A673 (cell line): Measurements from ENCODE around the gene SLC22A17. TPM values are rescaled to one million over a fixed set of nuclear protein-coding genes. Genes with fewer than 3 reads are reported as not detected.

Experiments used
- BruUV-seq: library from RNA; stranded (reverse); fragments of 400-500 nt; replicated peaks from 2 replicates; lab custom pipeline; 2021; lab: Mats Ljungman, UMichigan
- CTCF ChIA-PET: fragments of 300-600 bp; sonication (Branson Sonifier 250); formaldehyde crosslinking; loops from one replicate; lab custom pipeline; 2022; ENCODE audit warnings: antibody characterized with exemption; lab: Charles Lee
- POLR2A ChIA-PET: fragments of 300-600 bp; sonication (Branson Sonifier 250); formaldehyde crosslinking; loops from one replicate; lab custom pipeline; 2022; ENCODE audit warnings: antibody characterized with exemption; ENCODE audit not compliant: low non-redundant PET; lab: Charles Lee
- DNase-seq: peaks from one replicate; pipeline ENCODE4 v3.0.0-alpha.2; 2015; ENCODE audit warnings: low spot score
- H3K27ac ChIP-seq: fragments of 200-600 bp; sonication (generic); 2 replicates; pipeline ENCODE4 v1.5.1; 2016; ENCODE audit warnings: mixed run types, low read depth, mild to moderate bottlenecking, mixed read lengths, antibody characterized with exemption, low read length; ENCODE audit not compliant: poor library complexity, severe bottlenecking
- H3K27me3 ChIP-seq: fragments of 200-600 bp; sonication (generic); replicated peaks from 2 replicates; pipeline ENCODE4 v1.6.1; 2017; ENCODE audit warnings: mixed run types, low read depth, mild to moderate bottlenecking, mixed read lengths, antibody characterized with exemption, low read length; ENCODE audit not compliant: insufficient read depth, poor library complexity
- H3K36me3 ChIP-seq: fragments of 200-600 bp; sonication (generic); 2 replicates; pipeline ENCODE4 v1.6.1; 2016; ENCODE audit warnings: mixed run types, mild to moderate bottlenecking, mixed read lengths, antibody characterized with exemption, low read length; ENCODE audit not compliant: insufficient read depth, poor library complexity, severe bottlenecking
- H3K4me1 ChIP-seq: fragments of 200-600 bp; sonication (generic); 2 replicates; pipeline ENCODE4 v1.6.1; 2017; ENCODE audit warnings: mixed run types, mild to moderate bottlenecking, mixed read lengths, antibody characterized with exemption, low read length; ENCODE audit not compliant: insufficient read depth, poor library complexity, severe bottlenecking
- H3K4me3 ChIP-seq: fragments of 200-600 bp; sonication (generic); 2 replicates; pipeline ENCODE4 v1.5.1; 2016; ENCODE audit warnings: low read depth, mixed run types, mild to moderate bottlenecking, mixed read lengths, low read length; ENCODE audit not compliant: poor library complexity, severe bottlenecking
- H3K9me3 ChIP-seq: fragments of 200-600 bp; sonication (generic); 2 replicates; pipeline ENCODE4 v1.6.1; 2016; ENCODE audit warnings: mixed run types, low read depth, mild to moderate bottlenecking, mixed read lengths, antibody characterized with exemption, low read length; ENCODE audit not compliant: poor library complexity, severe bottlenecking
- EZH2 ChIP-seq: fragments of 200-600 bp; sonication (generic); IDR thresholded peaks from 2 replicates; pipeline ENCODE4 v1.6.1; 2017; ENCODE audit warnings: borderline replicate concordance, low read depth, mild to moderate bottlenecking, mixed read lengths, antibody characterized with exemption, low read length; ENCODE audit not compliant: poor library complexity, severe bottlenecking
- intact Hi-C: fragments of 100-400 bp; cut with micrococcal nuclease; formaldehyde crosslinking; loops from one replicate; pipeline ENCODE4 v1.10.0; 2022; ENCODE audit not compliant: unreplicated experiment
- total RNA-seq: library from RNA; stranded (reverse); gene quantifications from 2 replicates; pipeline ENCODE4 v1.2.3, GENCODE V29; 2021
- TF ChIP-seq, protein P1 (sequence below): fragments of 300-800, 200-600 bp; sonication (generic); conservative IDR thresholded peaks from 2 replicates; pipeline ENCODE4 v1.5.1; 2017; ENCODE audit warnings: low read depth, mild to moderate bottlenecking, antibody characterized with exemption, low read length, moderate library complexity, mixed read lengths

Gene SLC22A17
- total RNA-seq, 1 experiment from 2014 or later: 23.0 TPM

DNA sequence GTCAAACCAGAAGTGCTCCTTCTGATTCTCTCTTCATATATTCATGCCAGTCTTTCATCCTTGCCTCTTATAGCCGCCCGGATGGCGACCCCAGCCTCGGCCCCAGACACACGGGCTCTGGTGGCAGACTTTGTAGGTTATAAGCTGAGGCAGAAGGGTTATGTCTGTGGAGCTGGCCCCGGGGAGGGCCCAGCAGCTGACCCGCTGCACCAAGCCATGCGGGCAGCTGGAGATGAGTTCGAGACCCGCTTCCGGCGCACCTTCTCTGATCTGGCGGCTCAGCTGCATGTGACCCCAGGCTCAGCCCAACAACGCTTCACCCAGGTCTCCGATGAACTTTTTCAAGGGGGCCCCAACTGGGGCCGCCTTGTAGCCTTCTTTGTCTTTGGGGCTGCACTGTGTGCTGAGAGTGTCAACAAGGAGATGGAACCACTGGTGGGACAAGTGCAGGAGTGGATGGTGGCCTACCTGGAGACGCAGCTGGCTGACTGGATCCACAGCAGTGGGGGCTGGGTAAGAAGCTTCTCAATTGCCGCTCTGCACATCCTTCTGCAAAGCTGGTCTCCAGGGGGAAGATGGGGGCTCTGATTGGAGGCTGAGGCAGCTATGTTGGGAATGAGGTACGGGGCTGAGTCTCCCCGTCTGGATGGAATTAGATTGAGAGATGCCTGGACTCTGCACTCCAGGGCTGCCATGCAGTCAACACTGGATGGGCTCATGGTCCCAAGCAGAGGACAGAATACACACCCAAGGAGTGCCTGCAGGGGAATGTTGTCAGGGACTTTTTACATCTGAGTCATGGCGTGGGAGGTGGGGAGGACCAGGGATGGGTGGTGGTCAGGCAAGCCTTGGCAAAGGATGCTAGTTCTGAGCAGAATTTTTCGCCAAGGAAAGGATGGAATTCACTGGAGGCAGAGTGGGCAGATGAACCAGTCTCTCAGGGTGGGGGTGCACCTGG, 44.7 kb downstream of the SLC22A17 start:
- ChIA-PET CTCF (interaction anchor here (0.5 kb wide), 1 partner anchor 238 kb away, joined by 4 read pairs; no protein-coding TSS in a partner anchor), POLR2A (no interaction called here)
- peak overlapping the region; percentile 83 for H3K27ac ChIP-seq
- BruUV-seq: no TSS peak
- intact Hi-C loops: no loop called here
- peak overlapping the region; percentile 85 for H3K4me3 ChIP-seq
- TF ChIP-seq, protein P1, sequence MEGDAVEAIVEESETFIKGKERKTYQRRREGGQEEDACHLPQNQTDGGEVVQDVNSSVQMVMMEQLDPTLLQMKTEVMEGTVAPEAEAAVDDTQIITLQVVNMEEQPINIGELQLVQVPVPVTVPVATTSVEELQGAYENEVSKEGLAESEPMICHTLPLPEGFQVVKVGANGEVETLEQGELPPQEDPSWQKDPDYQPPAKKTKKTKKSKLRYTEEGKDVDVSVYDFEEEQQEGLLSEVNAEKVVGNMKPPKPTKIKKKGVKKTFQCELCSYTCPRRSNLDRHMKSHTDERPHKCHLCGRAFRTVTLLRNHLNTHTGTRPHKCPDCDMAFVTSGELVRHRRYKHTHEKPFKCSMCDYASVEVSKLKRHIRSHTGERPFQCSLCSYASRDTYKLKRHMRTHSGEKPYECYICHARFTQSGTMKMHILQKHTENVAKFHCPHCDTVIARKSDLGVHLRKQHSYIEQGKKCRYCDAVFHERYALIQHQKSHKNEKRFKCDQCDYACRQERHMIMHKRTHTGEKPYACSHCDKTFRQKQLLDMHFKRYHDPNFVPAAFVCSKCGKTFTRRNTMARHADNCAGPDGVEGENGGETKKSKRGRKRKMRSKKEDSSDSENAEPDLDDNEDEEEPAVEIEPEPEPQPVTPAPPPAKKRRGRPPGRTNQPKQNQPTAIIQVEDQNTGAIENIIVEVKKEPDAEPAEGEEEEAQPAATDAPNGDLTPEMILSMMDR: no peak
- no peak for TF ChIP-seq EZH2
- no peak for DNase-seq
- H3K27me3 ChIP-seq: no peaks in the 10 kb centered on the region
- H3K9me3 ChIP-seq: no peaks in the 10 kb centered on the region
- H3K4me1 ChIP-seq: peaks cover 12% of the 10 kb centered on the region
- peaks cover 6% of the 10 kb centered on the region for H3K36me3 ChIP-seq

DNA sequence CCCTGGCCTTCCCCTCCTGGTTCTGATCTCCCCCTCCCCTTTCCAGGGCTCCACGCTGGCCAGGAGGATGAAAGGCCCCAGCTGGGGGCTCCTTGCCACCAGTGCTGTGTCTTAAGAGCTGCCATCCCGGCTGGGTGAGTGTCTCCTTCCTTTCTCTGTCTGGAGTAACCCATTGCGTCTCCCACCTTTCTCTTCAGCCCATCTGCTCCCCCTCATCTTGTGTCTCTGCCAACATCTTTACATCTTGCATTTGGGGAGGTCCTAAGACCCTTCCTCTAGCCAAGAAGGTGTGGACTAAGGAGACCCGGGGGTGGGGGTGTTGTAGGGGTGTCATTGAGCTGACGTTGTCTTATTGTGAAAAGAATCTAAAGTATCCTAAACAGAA, 45.5 kb downstream of the SLC22A17 start:
- intact Hi-C loops: no loop called here
- TF ChIP-seq, protein P1: no peak
- no peak for TF ChIP-seq EZH2
- POLR2A ChIA-PET: no interaction called here
- Histone ChIP-seq H3K27ac (peak overlapping the region; percentile 83), H3K4me3 (peak overlapping the region; percentile 85), H3K36me3 (peaks cover 6% of the 10 kb centered on the region), H3K27me3 (no peaks in the 10 kb centered on the region), H3K4me1 (peaks cover 15% of the 10 kb centered on the region), H3K9me3 (no peaks in the 10 kb centered on the region)
- CTCF ChIA-PET: interaction anchor here (0.5 to 1.5 kb wide), 6 partner anchors 11 to 256 kb away, joined by 3 to 5 read pairs (median 4); partner anchors contain the start of gene C14orf119
- BruUV-seq: no TSS peak
- DNase-seq: no peak

- Histone ChIP-seq H3K27me3 (no peaks in the 10 kb centered on the region), H3K36me3 (peaks cover 6% of the 10 kb centered on the region), H3K27ac (peak within 1 kb of the TSS; percentile 83), H3K9me3 (no peaks in the 10 kb centered on the region), H3K4me3 (peak within 1 kb of the TSS; percentile 85), H3K4me1 (peaks cover 15% of the 10 kb centered on the region)
- ChIA-PET CTCF (interaction anchor here (0.6 to 1.5 kb wide), 5 partner anchors 10 to 256 kb away, joined by 3 to 5 read pairs (median 4); partner anchors contain the start of gene C14orf119), POLR2A (no interaction called here)
- no peak for TF ChIP-seq EZH2
- TF ChIP-seq, protein P1: no peak
- peak; percentile 92 for DNase-seq
- intact Hi-C loops: no loop called here
- BruUV-seq: no TSS peak
These were observed 46.1 kb downstream of the SLC22A17 start, which contains the start of gene BCL2L2 for GRCh38 chr14:23306412-23307145. BCL2L2 (plus strand) TSS chr14:23306833; CDS start chr14:23307768, 935 bp downstream.
